ENCODE data around the gene ZNF335.

ZNF335 gene

DNA sequence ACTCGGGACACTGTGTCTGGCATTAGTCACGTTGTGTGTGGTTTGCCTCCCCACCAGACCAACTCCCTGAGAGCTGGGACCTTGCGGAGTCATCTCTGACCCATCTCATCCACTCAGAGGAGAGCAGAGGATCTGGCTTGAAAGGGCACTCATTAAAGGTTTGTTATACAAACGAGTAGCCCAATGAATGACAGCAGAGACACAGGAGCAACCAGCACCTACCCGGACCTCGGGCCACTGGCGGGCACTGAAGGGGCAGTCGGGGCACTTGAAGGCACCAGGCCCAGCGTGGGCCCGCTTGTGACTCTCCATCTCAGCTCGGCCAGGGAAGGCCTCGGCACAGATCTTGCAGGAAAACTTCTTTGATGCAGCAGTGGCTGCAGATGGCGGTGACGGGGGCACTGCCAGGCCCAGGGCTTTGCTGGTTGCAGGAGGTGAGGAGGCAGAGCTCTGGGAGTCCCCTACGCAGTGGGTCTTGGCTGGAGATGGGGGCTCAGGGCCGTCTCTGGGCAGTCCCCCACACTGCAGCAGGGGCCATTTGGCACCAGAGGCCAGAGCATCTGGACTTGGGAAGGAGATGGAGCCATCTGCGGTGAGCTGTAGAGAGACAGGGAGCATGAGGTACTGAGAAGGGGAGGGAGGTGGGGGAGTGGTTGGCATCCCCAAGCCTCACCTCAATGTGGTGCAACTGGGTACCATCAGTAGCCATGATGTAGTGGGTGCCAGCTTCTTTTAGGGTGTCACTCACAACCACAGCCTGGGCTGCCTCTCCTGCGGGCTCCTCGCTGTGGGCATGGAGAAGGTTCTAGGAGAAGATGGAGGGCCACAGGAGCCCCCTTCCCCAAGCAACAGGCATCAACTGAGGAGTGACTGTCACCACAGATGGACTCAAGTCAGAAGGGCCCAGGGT, 19.8 kb downstream of the ZNF335 start:
- no peak for DNase-seq (ENCODE audit: low read depth in 3 of 3)

DNA sequence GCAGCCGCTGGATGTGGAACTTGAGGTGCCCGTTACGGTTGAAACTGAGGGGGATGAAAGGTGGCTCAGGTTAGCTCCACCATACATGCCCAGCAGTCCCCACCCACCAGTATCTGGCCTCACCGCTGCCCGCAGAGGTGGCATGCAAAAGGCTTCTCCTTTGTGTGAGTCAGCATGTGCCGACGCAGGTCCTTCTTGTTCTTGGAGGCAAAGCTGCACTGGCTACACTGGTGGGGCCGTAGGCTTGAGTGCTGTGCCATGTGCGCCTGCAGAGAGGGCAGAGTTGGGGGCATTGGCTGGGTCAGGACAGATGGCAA, 21.7 kb downstream of the ZNF335 start:
- no peak for DNase-seq (ENCODE audit: low read depth in 3 of 3)

DNA sequence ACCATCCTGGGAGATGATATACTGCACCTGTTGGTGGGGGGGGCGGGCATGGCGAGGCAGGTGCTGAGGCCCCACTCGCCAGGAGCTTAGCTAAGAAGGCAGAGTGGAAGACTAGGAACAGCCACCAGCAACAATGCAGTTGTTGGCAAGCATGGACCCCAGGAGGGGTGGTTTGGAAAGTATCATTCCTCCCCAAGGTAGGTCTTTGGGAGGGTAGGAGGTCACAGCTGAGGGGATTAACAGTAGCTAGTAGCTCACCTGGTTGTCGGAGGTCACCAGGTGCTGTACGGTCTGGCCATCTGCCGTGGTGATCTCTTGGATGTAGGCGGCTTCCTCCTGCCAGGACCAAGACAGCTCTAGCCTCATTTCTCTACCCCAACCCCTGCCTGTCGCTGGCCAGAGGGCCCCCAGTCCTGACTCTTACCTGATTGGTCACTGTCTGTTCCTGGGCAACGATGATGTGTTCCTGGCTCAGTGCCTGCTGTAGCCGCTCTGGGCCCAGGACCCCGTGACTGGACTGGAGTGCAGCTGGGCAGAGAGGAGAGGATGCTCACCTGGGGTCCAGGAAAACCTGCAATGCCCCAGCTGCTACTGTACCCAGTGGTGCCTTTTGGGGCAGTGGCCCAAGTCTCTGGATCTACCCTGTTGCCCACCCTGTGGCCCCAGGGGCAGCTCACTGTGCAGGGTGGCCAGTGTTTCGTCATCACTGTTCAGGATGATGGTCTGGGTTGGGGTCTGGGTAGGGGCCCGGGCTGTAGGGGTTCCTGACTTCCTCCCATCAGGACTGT, 22.3 kb downstream of the ZNF335 start:
- no peak for DNase-seq (ENCODE audit: low read depth in 3 of 3)

DNA sequence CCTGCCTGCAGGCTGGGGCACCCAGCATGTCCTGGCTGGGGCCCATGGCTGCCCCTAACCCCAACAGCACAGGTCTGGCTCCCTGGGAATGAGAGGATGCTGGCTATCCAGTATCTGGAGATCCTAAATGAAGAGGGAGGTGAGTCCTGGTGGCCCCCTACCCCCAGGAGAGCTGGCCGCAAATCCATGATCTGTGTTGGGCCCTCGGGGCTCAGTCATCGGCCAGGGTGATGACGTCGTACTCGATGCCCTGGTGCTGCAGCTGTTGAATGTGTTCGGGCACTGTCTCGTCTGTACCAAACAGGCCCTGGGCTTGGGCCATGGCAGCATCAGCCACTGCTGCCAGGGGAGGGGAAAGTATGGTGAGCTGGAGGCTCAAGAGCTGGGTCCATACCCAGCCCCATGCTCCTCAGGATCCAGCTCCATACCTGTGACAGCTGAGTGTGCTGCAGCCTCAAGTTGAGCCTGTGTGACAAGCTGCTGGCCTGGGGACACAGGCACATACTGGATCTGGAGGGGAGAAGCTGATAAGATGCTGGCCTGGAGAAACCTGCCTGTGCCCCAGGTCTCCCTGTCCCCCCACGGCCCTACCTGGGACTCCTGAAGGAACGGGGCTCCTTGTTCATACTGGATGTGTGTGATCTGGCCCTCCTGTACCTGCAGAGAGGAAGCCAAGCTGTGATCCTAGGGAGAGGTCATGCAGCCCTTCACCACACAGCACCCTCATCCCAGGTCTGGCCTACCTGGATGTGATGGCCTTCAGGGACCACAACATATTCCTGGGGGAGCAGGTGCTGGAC, 23.1 kb downstream of the ZNF335 start:
- no peak for DNase-seq (ENCODE audit: low read depth in 3 of 3)

DNA sequence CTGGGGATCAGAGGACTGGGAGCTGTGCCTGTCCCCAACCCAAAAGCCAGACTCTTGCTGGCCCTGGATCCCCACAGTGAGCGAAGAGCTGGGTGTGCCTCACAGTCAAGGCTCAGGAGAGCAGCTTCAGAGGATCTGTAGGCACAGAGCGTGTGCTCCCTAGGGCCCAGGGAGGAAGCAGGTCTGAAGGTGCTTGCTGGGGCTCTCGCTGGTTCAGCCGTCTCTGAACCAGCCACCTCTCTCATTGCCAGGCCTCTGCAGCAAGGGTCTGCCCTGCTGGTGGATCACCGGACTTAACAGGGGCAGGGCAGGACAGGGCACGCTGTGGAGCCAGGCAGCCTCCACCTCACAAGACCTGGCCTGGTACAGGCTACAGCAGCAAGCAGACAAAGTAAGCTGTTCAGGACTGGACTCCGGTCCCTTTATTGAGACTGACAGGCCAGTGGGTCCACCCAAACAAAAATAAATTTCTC, 23.7 kb downstream of the ZNF335 start:
- no peak for DNase-seq (ENCODE audit: low read depth in 3 of 3)

DNA sequence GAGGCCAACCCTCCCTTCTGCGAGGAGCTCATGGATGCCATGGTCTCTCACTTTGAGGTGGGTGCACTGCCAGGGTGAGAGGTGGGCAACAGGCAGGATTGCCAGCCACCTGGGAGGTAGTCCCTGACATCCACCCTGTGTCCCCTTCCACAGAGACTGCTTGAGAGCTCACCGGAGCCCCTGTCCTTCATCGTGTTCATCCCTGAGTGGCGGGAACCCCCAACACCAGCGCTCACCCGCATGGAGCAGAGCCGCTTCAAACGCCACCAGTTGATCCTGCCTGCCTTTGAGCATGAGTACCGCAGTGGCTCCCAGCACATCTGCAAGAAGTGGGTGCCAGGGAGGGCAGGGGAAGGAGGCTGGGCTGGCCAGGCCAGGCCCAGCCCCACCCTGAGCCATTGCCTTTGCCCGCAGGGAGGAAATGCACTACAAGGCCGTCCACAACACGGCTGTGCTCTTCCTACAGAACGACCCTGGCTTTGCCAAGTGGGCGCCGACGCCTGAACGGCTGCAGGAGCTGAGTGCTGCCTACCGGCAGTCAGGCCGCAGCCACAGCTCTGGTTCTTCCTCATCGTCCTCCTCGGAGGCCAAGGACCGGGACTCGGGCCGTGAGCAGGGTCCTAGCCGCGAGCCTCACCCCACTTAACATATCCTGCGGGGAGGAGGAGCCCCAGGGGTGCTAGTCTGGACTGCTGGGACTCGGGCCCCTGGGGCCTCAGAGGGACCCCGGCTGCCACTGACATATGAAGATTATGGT, 24.7 kb downstream of the ZNF335 start:
- DNase-seq (ENCODE audit: low read depth in 3 of 3), result no peak

DNA sequence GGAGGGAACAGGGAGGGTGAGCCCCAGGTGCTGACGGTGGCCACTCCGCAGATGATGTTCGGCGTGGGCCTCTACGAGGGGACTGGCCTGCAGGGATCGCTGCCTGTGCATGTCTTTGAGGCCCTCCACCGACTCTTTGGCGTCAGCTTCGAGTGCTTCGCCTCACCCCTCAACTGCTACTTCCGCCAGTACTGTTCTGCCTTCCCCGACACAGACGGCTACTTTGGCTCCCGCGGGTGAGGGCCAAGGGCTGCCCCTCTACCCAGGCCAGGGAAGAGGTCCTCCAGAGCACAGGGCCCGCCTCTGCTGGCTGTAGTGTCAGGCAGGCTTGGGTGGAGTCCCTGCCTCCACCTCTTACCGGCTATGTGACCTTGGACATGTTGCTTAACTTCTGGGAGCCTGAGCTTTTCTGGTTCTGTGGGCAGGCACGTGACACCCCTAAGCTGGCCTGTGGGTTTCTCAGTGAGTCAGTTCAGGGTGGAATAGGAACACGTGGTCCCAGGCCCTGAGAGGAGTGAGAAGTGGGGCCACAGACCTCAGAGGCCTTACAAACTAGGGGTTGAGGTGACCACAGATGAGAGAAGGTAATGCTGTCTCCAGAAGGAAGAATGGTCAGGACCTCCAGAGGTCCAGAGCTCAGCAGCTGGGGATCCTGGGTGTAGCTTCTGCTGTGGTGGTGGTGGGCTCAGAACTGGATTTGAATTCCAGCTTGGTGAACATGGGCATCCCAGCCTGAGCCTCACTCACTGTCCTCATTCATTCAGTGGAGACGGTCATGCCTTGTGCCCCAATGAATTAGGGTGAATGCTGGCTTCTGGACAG, 25.6 kb downstream of the ZNF335 start:
- no peak for DNase-seq (ENCODE audit: low read depth in 3 of 3)

DNA sequence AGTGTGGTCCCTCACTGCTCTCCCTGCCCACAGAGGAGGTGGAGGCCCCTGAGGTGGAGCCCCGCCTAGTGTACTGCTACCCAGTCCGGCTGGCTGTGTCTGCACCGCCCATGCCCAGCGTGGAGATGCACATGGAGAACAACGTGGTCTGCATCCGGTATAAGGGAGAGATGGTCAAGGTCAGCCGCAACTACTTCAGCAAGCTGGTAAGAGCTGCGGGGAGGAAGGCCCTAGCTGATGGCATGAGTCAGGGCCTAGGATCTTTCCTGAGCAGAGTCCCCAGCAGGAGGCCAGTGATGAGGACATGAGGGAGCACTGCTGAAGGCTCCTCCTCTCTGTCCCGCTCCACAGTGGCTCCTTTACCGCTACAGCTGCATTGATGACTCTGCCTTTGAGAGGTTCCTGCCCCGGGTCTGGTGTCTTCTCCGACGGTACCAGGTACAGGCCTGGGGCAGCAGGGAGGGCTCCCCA, 26.3 kb downstream of the ZNF335 start:
- no peak for DNase-seq (ENCODE audit: low read depth in 3 of 3)

DNA sequence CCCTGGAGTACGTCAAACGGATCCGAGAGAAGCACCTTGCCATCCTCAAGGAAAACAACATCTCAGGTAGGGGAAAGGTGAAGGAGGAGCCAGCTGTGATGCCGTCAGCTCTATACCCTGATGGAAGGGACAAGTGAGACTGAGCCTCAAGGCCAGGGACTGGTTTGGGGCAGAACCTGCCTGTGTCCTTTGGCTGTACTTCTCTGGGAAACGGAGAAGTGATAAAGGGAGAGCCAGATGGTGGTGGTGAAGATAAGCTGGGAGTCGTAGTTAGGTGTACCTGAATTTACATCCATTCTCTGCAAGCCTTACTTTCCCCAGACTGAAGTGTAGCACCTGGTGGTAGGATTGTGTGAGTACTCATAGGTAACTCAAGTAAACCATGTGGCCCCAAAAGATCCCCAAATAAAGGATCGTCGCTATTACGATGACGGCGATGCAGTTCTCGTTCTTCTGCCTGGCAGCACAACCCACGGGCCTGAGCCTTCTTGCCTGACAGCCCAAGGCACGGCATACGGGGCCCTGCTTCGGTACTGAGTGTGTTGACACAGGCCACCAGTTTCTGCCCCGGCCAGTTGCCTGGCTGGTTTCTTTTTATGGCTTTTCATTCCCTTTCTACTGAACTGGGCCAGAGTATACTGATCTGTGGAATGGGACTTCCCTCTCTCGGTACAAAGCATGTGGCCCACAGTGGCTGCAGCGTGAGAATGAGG, 26.9 kb downstream of the ZNF335 start:
- DNase-seq (ENCODE audit: low read depth in 3 of 3), result no peak

DNA sequence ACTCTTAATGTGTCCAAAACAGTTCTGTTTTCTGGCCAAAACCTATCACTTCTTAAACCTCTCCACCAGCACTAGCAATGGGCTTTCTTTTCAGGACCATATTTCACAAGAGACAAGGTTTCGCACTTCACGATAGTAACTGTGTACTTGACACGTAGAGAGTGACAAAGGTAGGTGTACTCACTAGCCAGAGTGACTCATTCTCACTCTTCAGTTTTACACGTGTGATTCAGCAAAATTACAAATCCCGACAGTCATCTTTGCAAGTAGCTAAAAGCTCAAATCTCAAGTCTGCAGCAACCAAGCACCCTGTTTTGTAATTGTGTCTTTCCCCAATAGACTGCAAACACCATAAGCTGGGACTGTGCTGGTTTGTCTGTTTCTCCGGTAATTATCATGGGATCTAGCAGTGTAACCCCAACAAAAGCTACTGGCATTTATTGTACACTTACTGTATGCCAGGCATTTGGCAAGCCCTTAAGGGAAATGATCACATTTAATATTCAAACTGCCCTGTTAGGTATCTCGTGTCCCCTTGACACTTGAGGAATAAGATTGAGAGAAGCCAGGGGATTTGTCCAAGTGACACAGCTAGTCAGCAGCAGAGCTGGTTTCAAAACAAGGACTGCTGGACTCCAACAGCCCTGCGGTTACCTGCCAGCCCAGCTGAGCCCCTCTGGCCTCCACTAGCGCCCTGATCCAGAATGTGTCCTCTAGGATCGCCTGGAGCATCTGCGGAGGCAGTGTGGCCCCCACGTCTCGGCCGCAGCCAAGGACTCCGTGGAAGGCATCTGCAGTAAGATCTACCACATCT, 27.6 kb downstream of the ZNF335 start:
- no peak for DNase-seq (ENCODE audit: low read depth in 3 of 3)

DNA sequence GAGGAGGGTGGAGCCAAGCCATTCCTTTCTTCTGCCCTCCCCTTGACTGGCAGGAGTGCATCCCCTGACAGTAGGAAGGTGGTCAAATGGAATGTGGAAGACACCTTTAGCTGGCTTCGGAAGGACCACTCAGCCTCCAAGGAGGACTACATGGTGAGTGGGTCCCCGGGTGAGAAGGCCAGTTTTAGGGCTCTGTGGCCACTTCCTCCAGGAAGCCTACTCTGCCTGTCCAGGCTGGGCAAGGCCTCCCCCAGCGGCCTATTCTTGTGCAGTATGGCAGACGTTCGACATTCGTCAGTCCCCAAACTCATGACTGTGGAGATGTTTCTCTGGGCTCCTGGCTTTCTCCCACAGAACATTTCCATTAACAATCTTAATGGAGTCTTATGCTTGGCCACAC, 28.4 kb downstream of the ZNF335 start:
- no peak for DNase-seq (ENCODE audit: low read depth in 3 of 3)

DNA sequence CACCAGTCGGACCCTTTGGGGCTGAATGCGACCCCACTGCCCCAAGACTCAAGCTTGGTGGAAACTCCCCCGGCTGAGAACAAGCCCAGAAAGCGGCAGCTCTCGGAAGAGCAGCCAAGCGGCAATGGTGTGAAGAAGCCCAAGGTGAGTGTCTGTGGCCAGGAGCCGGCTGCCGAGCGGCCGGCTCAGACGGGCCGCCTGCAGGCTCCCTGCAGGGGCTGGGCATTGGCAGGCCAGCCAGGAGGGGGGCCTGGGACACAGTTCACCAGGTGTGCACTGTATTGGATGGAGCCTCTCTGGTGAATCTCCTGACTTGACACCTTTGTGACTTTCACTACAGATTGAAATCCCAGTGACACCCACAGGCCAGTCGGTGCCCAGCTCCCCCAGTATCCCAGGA, 31.5 kb downstream of the ZNF335 start:
- DNase-seq (ENCODE audit: low read depth in 3 of 3), result no peak

DNA sequence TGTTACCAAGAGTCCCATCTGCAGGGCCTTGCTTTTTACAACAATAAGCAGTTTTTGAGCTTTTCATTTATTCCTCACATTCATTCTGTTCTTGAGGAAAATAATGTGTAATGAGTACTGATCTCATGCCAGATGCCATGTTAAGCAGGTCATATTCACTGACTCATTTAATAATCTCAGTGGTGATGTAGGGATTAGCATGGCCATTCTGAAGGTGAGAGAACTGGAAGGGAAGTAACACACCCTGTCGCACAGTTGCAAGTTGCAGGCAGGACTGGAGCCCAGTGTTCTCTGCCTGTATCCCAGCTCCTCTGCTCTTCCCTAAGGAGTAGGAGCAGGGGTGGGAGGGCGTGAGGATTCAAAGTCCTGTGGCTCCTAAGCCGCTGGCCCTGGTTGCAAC, 31.9 kb downstream of the ZNF335 start:
- DNase-seq (ENCODE audit: low read depth in 3 of 3), result no peak

DNA sequence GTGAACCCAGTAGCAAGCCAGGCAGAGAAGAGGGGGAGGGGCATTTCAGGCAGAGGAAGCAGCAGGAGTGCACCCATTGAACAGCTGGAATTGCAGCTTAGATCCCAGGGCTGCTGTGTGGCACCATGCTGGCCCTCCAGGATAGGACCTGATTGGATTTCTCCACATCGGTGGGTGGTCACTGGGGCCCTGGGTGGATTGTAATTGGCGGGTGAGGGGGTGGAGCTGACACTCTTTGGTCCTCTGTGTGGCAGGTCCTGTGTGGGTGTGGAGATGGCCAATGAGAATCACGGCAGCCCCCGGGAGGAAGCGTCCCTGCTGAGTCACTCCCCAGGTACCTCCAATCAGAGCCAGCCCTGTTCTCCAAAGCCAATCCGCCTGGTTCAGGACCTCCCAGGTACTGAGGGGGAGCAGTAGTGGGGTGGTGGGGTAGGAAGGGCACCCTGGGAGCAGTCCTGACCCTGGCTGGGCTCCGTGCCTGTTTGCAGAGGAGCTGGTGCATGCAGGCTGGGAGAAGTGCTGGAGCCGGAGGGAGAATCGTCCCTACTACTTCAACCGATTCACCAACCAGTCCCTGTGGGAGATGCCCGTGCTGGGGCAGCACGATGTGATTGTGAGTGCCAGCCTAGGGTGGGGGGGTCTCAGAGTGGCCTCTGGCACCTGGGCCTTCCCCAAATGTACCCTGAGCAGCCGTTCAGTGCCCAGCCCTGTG, 33.1 kb downstream of the ZNF335 start:
- DNase-seq (ENCODE audit: low read depth in 3 of 3), result no peak

DNA sequence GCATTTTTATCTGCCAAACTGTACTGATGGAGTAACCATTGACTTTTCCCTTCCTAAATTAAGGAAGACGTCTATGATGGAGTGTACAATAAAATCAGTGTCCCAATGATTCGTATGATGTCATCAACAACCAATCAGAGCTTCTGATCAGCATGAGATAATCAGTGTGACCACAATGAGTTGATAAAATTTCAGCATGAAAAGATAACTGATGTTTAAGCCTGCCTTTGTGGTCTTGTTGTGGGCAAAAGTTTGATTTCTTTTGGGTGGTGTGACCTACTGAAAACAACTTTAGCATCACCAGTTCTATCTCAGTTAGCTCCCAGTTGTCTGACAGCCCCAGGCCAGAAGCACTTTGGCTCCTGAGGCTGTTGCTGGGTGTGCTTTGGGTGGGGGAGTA, 34.2 kb downstream of the ZNF335 start:
- DNase-seq (ENCODE audit: low read depth in 3 of 3), result no peak

DNA sequence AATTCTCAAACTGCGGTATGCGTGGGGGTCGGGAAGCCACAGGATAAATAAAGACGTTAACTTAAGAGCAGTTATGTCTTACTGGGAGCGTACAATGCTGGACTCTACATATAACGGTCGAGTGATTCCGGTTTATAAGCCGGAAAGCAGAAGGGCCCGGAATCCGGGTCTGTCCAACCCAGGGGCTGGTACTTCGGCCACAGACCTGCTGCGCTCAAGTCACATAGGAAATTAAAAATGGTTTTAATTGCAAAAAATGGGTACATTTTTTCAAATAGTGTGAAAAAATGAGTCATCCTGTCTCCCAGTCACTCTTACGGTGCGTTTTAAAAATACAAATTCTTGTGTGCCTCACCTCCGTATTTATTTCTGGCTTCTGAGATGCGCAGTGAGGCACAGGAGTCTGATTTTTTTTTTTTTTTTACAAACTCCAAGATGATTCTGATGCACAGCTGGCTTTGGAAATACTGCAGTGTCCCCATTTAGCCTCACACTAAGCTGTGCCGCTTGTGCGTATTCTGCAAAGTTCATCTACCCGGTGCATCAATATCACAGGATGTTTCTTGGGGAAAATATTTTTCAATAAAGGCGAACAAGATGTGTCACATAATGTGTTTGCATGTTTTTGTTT, 36.5 kb downstream of the ZNF335 start:
- DNase-seq (ENCODE audit: low read depth in 3 of 3), result no peak

DNA sequence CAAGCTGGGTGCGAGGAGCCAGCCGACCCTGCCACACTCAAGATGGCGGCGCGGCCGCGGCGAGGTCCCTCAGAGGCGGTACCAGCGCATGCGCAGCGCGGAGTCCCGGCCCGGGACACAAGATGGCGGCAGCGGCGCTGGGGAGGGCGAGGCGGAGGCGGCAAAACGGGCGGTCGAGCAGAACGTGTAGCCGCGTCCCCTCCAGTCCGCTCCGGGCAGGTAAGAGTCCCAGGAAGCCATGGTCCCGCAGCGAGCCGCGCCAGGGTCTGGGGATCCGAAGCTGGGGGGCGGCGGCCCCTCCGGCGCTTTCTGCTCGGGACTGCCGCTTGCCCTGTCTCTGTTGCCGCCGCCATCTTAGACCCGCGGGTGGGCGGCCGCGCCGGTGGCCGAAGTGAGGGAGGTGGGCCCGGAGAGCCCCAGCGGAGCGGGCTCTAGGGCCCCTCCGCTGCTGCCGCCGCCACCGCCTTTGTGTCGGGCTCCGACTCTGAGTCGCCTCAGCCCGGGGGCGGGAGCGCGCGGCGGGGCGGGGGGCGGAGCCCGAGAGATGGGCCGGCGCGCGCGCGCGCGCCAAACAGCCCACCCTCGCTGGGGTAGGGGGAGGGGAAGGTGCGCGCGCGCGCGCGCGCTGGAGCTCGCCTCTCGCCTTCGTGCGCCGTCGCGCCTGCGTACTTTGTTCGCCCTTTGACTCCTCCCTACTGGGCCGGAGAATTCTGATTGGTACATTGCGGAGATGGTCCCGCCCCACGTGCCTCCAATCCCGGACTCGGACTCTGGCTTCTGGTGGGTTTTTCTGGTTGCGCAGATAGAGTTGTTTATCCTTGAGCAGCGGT, 37.2 kb downstream of the ZNF335 start, which contains the start of gene PCIF1:
PCIF1 (plus strand) TSS at position 98 of the 830 bp plus-strand sequence. CDS start 4,317 bp downstream, outside the sequence.
- peak; percentile 96 to 98 (median 97) for DNase-seq (ENCODE audit: low read depth in 3 of 3)

Data from stimulated activated CD4-positive, alpha-beta T cell treated with anti-CD3 and anti-CD28 coated beads, TNF-alpha, amount 100 ng/mL, for 4 hours (primary cell).